Left lobe of liver (tissue), 2 donors: Measurements from ENCODE around the gene DYRK4. TPM values are rescaled to one million over a fixed set of nuclear protein-coding genes. Genes with fewer than 3 reads are reported as not detected.

ENCODE experiments used
- ATAC-seq: fragments of 200-7000 bp; cut with Tn5 transposase; one replicate; pipeline ENCODE4 v1.9.1; 2020; ENCODE audit warnings: mild to moderate bottlenecking, moderate library complexity
- DNase-seq: peaks from one replicate; pipeline ENCODE4 v3.0.0-alpha.2; 2020; ENCODE audit warnings: low spot score
- total RNA-seq: library from RNA; stranded (reverse); gene quantifications from one replicate; pipeline ENCODE4 v1.2.1, GENCODE V29; 2021
- donor health status: DM: no; HTN: no; CAD: no; lungs with moderate emphysema.
- donor health status: DM: no; HTN: yes; CAD: no.

The DYRK4 gene
- total RNA-seq, 1 donor from 2014 or later: 8.7 TPM

- DNase-seq (no peak), ATAC-seq (no peak)
Observed at GRCh38 chr12:4558171-4558570, 3.8 kb upstream of the DYRK4 start.

GRCh38 chr12:4563336-4563735, 1.3 kb downstream of the DYRK4 start:
- no peak for DNase-seq
- no peak for ATAC-seq

DNA sequence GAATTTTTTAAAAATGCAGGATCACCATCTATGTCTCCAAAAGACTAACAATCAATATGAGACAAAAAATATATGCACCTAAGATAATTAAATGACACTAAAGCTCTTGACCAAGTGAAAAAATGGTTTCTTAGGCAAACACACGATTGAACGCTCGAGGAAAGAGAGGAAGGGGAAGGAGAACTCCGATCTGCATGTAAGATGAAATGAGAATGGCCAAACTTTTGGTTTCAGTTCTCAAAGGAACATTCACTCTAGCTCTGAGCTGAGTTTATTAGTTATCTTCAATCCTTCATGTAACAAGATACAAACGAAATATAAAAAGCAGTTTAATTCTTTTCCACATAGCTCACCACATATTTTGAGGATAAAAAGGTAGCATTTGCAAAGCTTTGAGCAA, 2.8 kb downstream of the DYRK4 start:
- DNase-seq (no peak), ATAC-seq (no peak)

GRCh38 chr12:4566474-4566873, 4.5 kb downstream of the DYRK4 start:
- DNase-seq (no peak), ATAC-seq (no peak)

- peak; percentile 34 for ATAC-seq
- DNase-seq: no peak
Observed at GRCh38 chr12:4567073-4567881, 5.3 kb downstream of the DYRK4 start.

- DNase-seq (no peak), ATAC-seq (no peak)
Observed at GRCh38 chr12:4569261-4569660, 7.3 kb downstream of the DYRK4 start.

DNA sequence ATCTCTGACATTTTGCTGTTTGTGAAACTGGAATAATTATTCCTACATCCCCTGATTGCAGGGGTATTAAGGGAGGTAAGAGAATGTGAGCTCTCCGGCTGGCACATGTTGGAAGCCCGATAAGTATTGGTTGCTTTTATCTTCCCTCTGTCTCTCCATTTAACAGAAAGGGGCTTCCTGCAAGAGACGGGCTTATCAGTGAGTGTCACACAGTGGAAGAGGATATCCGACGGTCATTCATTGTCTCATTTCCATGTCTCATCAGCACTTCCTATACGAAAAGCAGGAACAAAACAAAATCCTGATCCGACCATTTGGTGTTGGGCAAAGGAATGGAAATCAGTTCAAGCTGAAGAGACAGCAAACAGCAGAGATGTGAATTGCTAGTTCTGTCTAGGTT, 10.7 kb downstream of the DYRK4 start:
- no peak for DNase-seq
- peak; percentile 34 for ATAC-seq

DNA sequence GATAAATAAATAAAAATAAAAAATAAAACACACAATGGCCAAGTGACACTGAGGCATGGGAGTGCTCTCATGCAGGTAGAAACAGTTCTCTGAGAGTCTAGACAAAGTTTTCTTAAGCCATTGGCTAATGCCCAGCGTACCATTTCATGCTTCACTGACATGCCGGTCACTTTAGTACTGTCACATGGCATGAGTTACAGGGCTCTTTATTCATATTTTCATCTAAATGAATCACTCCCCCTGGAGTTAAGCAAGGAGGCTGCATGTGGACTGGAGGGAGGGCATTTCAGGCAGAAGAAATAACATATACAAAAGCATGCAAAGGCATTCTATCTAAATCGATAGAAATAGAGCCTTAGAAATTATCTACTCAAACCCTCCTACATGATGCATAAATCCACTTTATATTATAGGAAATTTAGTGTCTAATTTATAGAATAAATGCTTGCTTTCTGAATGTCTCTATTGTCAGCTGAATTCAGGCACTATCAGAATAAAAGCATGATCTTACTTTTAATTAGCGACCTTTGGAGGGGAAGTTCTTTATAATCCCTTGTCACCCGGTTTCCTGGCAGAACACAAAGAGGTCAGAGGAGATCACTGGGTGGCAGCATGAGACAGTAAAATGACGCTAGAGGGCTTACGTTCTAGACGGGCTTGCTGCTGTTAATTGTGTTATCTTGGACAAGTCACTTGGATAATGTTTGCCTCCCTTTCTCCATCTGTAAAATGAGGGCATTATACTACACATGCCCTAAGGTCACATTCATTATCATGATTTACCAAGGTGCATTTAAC, 17.5 kb downstream of the DYRK4 start:
- ATAC-seq (peak; percentile 84), DNase-seq (no peak)

DNA sequence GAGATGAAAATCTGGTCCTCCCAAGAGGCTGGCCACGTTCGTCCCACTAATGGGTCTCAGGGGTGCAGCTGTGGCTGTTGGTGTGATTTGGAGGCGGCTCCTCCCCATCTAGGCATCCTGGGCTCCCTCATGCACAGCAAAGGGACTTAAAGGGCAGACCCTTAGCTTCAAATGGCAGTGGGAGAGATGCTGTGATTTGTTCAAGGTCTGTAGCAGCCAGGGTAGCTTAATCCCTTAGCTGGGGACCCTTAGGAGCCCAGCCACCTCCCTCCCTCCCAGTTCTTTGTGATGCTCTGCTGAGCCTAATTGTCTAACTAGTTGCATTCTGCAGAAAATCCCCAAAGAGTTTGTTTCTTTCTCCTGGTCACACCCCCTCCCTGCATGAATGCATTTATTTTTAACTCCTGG, 18.3 kb downstream of the DYRK4 start:
- no peak for DNase-seq
- ATAC-seq: no peak

- no peak for ATAC-seq
Observed at GRCh38 chr12:4584281-4584680, 22.3 kb downstream of the DYRK4 start.

DNA sequence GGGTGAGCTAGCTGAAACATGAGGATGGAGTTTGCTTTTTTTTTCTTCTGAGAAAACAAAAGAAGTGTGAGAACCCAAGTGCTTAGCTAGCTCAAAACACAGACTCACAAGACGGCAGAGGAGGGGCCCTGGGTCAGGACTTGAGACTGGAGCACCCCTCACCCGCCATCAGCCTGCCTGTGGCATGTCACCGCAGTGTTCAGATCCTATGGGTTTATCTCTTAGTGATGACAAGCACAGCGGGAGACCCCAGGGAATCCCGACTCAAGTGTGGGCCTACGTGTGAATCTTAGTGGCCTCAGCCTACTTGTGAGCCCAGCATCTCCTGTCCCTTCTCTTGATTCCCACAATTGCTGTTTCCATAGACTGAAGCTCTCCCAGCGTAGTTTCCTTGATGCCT, 22.9 kb downstream of the DYRK4 start:
- no peak for ATAC-seq
- no peak for DNase-seq

More at GRCh38 chr12:4584281-4584680, 22.3 kb downstream of the DYRK4 start:
- DNase-seq: no peak

DNA sequence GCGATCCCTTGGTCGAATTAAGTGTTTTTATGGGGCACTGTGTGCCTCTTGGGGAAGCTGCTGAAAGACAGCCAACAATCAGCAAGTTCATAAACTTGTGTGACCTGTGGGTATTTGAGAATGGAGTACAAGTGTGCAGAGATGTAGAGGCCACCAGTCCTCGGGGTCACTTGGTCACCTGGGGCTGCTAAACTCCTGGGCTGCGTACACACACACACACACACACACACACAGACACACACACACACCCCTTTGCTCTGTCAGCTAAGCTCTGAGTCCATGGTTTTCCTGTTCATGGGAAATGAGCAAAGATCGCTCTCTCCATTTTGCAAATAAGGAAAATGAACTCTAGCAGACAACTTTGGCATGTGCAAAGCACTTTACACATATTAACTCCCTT, 24.5 kb downstream of the DYRK4 start:
- DNase-seq: no peak
- ATAC-seq: no peak

- DNase-seq (no peak), ATAC-seq (no peak)
Observed at GRCh38 chr12:4587108-4587507, 25.1 kb downstream of the DYRK4 start.

DNA sequence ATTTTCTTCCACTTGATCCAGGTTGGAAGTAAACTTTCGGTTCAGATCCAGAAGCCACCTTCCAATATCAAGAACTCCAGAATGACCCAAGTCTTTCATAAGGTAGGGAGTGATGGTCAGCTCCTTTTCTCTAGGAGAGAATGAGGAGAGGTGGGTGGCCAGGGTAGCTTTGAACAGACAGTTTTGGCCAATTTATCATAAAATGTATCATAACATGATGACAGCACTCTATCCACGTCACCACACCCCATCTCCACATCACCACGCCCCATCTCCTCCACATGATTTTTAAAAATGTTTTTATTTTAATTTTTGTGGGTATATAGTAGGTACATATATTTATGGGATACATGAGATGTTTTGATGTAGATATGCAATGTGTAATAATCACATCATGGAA, 26.9 kb downstream of the DYRK4 start:
- ATAC-seq: no peak
- no peak for DNase-seq

DNA sequence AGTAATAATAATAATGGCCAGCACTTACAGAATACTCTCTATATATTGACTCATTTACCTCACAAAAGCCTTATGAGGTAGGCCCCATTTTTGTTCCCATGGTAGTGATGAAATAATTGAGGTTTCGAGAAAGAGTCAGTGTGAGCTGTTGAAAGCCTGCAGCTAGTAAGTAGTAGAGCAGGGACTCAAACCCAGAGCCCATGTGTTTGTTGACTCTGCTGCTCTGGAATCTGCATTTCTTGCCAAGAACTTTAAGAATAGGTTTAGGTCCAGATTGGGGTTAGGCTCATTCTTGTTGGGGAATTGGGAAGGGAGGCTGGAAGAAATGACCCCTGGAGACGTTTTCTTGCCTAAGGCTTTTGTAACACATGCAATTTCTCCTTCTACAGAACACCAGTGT, 27.9 kb downstream of the DYRK4 start:
- DNase-seq: no peak
- ATAC-seq: no peak

- DNase-seq: no peak
- no peak for ATAC-seq
Observed at GRCh38 chr12:4591180-4591687, 29.2 kb downstream of the DYRK4 start.

DNA sequence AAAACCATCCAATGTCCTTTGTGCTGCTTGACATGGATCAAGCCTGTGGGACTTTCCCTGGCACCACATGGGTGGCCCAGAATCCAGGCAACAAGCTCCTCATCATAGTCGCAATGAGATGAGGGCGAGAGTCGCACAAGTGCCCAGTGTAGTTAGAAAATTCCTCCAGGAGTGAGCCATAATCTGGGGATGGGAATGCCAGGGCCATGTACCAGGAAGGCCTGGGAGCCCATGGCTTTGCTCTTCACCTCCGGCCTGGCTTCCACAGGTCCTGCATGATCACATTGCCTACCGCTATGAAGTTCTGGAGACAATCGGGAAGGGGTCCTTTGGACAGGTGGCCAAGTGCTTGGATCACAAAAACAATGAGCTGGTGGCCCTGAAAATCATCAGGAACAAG, 33.9 kb downstream of the DYRK4 start:
- no peak for ATAC-seq
- DNase-seq: no peak

DNA sequence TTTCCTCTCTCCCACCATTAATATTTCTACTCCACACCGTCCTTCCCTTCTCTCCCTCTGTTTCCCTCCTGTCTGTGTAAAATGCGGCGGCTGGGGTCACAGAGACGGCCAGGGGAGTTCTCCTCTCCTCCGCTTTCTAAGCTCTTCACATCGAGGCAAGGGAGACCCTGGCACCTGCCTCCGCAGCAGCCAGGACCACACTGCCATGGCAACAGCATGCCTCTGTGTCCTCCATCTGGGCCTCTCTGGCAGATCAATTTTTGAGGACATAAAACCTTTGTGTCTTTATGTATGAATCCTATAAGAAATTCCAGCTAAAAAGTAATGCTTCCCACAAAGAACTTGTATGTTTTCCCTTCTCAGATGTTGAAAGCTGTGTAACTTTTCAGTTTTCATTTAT, 41.4 kb downstream of the DYRK4 start:
- ATAC-seq (no peak), DNase-seq (no peak)

DNA sequence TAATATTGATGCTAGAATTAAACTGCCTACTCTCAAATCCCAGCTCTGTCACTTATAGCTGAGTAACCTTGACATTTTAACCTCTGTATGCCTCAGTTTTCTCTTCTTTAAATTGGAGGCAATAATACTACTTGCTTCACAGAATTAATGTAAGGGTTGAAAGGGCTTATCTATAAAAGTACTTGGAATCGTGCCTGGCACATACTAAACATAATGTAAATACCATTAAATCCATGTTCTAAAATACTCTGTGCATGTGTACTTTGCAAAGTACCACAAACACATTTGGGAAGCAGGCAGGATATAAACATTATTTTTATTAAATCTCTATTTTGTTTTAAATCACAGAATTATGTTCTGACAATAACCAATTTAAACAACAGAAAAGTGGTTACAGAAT, 41.9 kb downstream of the DYRK4 start:
- ATAC-seq: no peak
- DNase-seq: no peak

GRCh38 chr12:4604684-4605193, 42.7 kb downstream of the DYRK4 start:
- peak; percentile 81 for DNase-seq
- ATAC-seq: peak; percentile 100

GRCh38 chr12:4607056-4607455, 45.0 kb downstream of the DYRK4 start:
- no peak for DNase-seq
- no peak for ATAC-seq

DNA sequence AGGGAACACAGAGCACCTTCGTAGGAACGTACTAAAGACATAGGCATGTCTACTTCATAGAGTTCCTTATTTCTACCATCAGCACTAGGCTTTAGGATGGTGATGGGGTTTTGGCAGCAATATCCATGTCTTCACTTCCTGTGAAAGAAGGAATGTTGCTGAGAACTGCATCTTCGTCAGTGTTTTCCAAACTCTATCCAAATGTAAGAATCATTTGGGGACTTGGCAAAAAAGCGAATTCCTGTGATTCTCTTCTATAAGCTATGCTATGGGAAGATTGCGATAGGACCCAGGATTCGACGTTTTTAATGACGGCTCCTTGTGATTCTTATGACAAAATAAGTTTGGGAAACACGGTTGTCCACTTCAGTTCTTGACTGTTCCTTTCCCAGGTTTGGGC, 47.1 kb downstream of the DYRK4 start:
- DNase-seq (no peak), ATAC-seq (no peak)
